H9 (cell line): ENCODE data around the gene TCF4. TPM values are rescaled to one million over a fixed set of nuclear protein-coding genes. Genes with fewer than 3 reads are reported as not detected.

Experiments
- DNase-seq: peaks from one replicate; pipeline ENCODE4 v3.0.0-alpha.2; 2017
- H2AFZ ChIP-seq: one replicate; pipeline ENCODE4 v1.6.1; 2013; ENCODE audit warnings: mild to moderate bottlenecking, low read length, control low read depth, moderate library complexity
- H2AK5ac ChIP-seq: 2 replicates; pipeline ENCODE4 v1.6.1; 2013; ENCODE audit warnings: low read length, control low read depth, mixed read lengths; ENCODE audit not compliant: insufficient read length
- H2BK120ac ChIP-seq: one replicate; pipeline ENCODE4 v1.6.1; 2013; ENCODE audit warnings: low read depth, mild to moderate bottlenecking, low read length, control low read depth, inconsistent platforms; ENCODE audit not compliant: poor library complexity, severe bottlenecking
- H2BK12ac ChIP-seq: 2 replicates; pipeline ENCODE4 v1.6.1; 2013; ENCODE audit warnings: low read length, control low read depth, mixed read lengths, low read depth; ENCODE audit not compliant: insufficient read length
- H2BK15ac ChIP-seq: 2 replicates; pipeline ENCODE4 v1.6.1; 2013; ENCODE audit warnings: low read depth, low read length, control low read depth
- H2BK20ac ChIP-seq: one replicate; pipeline ENCODE4 v1.6.1; 2013; ENCODE audit warnings: low read depth, mild to moderate bottlenecking, low read length, control low read depth, inconsistent platforms; ENCODE audit not compliant: poor library complexity, severe bottlenecking
- H2BK5ac ChIP-seq: 2 replicates; pipeline ENCODE4 v1.6.1; 2013; ENCODE audit warnings: low read length, control low read depth, mixed read lengths; ENCODE audit not compliant: insufficient read length
- H3K14ac ChIP-seq: 2 replicates; pipeline ENCODE4 v1.6.1; 2013; ENCODE audit warnings: low read length, control low read depth; ENCODE audit not compliant: insufficient read depth
- H3K18ac ChIP-seq: 2 replicates; pipeline ENCODE4 v1.6.1; 2013; ENCODE audit warnings: low read depth, mild to moderate bottlenecking, mixed read lengths, low read length, control low read depth; ENCODE audit not compliant: insufficient read length
- H3K23ac ChIP-seq: 2 replicates; pipeline ENCODE4 v1.6.1; 2013; ENCODE audit warnings: low read length, control low read depth, mixed read lengths, low read depth; ENCODE audit not compliant: insufficient read length
- H3K23me2 ChIP-seq: 2 replicates; pipeline ENCODE4 v1.6.1; 2013; ENCODE audit warnings: low read depth, mild to moderate bottlenecking, mixed read lengths, low read length, control low read depth; ENCODE audit not compliant: insufficient read length, poor library complexity, severe bottlenecking
- H3K27ac ChIP-seq: 2 replicates; pipeline ENCODE4 v1.5.1; 2013; ENCODE audit warnings: low read length, control low read depth, mixed read lengths, low read depth; ENCODE audit not compliant: insufficient read length
- H3K27me3 ChIP-seq: 2 replicates; pipeline ENCODE4 v1.6.1; 2013; ENCODE audit warnings: low read length, control low read depth, inconsistent platforms; ENCODE audit not compliant: insufficient read depth
- H3K4ac ChIP-seq: 2 replicates; pipeline ENCODE4 v1.6.1; 2013; ENCODE audit warnings: low read depth, mild to moderate bottlenecking, control low read depth, inconsistent platforms, low read length, moderate library complexity
- H3K4me1 ChIP-seq: 2 replicates; pipeline ENCODE4 v1.6.1; 2013; ENCODE audit warnings: low read length, control low read depth, inconsistent platforms; ENCODE audit not compliant: insufficient read depth
- H3K4me2 ChIP-seq: 2 replicates; pipeline ENCODE4 v1.6.1; 2013; ENCODE audit warnings: low read length, control low read depth, mixed read lengths; ENCODE audit not compliant: insufficient read length, insufficient read depth
- H3K56ac ChIP-seq: 2 replicates; pipeline ENCODE4 v1.6.1; 2013; ENCODE audit warnings: low read depth, mild to moderate bottlenecking, mixed read lengths, low read length, control low read depth; ENCODE audit not compliant: insufficient read length
- H3K79me1 ChIP-seq: 2 replicates; pipeline ENCODE4 v1.6.1; 2013; ENCODE audit warnings: low read depth, mild to moderate bottlenecking, moderate library complexity, low read length, control low read depth, inconsistent platforms; ENCODE audit not compliant: insufficient read depth, poor library complexity, severe bottlenecking
- H3K79me2 ChIP-seq: 2 replicates; pipeline ENCODE4 v1.6.1; 2013; ENCODE audit warnings: low read length, control low read depth, inconsistent platforms; ENCODE audit not compliant: insufficient read depth
- H3K9ac ChIP-seq: 2 replicates; pipeline ENCODE4 v1.6.1; 2013; ENCODE audit warnings: low read length, control low read depth, mixed read lengths; ENCODE audit not compliant: insufficient read length; ENCODE audit errors: extremely low read depth
- H3K9me3 ChIP-seq: one replicate; pipeline ENCODE4 v1.6.1; 2013; ENCODE audit warnings: low read depth, low read length, inconsistent platforms; ENCODE audit not compliant: control insufficient read depth
- H3T11ph ChIP-seq: one replicate; pipeline ENCODE4 v1.6.1; 2013; ENCODE audit warnings: mild to moderate bottlenecking, low read length, control low read depth, inconsistent platforms
- H4K20me1 ChIP-seq: one replicate; pipeline ENCODE4 v1.6.1; 2013; ENCODE audit not compliant: control insufficient read depth, insufficient read length, insufficient read depth
- H4K5ac ChIP-seq: 2 replicates; pipeline ENCODE4 v1.6.1; 2013; ENCODE audit warnings: low read depth, mild to moderate bottlenecking, mixed read lengths, low read length, control low read depth; ENCODE audit not compliant: insufficient read length
- H4K8ac ChIP-seq: replicated peaks from 2 replicates; pipeline ENCODE4 v1.6.1; 2013; ENCODE audit warnings: low read length, control low read depth, mixed read lengths, low read depth; ENCODE audit not compliant: insufficient read length
- H4K91ac ChIP-seq: 2 replicates; pipeline ENCODE4 v1.6.1; 2013; ENCODE audit warnings: low read depth, mild to moderate bottlenecking, moderate library complexity, mixed read lengths, low read length, control low read depth; ENCODE audit not compliant: insufficient read length
- H3K27ac Mint-ChIP-seq, 3 experiments: 2 replicates in 2 of 3; 3 replicates in 1 of 3; pipeline ENCODE4 v1.8.0; 2020 to 2021; ENCODE audit warnings: mixed read lengths in 3 of 3, mild to moderate bottlenecking in 1 of 3, moderate library complexity in 1 of 3
- H3K27me3 Mint-ChIP-seq: 2 replicates; pipeline ENCODE4 v1.8.0; 2021; ENCODE audit warnings: low read depth, mild to moderate bottlenecking, moderate library complexity, mixed read lengths
- H3K36me3 Mint-ChIP-seq, 3 experiments: 2 replicates in 2 of 3; 3 replicates in 1 of 3; pipeline ENCODE4 v1.8.0; 2020 to 2021; ENCODE audit warnings: low read depth in 3 of 3, mixed read lengths in 3 of 3; ENCODE audit not compliant: insufficient read depth in 1 of 3
- H3K4me1 Mint-ChIP-seq, 2 experiments: 2 replicates each; pipeline ENCODE4 v1.8.0; 2020; ENCODE audit warnings: mixed read lengths in 2 of 2
- H3K4me3 Mint-ChIP-seq, 2 experiments: 2 replicates in 1 of 2; 3 replicates in 1 of 2; pipeline ENCODE4 v1.8.0; 2020 to 2021; ENCODE audit warnings: mild to moderate bottlenecking in 2 of 2, mixed read lengths in 2 of 2, moderate library complexity in 1 of 2
- H3K9me3 Mint-ChIP-seq, 2 experiments: 2 replicates in 1 of 2; 3 replicates in 1 of 2; pipeline ENCODE4 v1.8.0; 2020; ENCODE audit warnings: mild to moderate bottlenecking in 2 of 2, mixed read lengths in 2 of 2, moderate library complexity in 1 of 2
- CTCF ChIP-seq: fragments of 200-600 bp; sonication (generic); conservative IDR thresholded peaks from 3 replicates; pipeline ENCODE4 v1.8.0; 2021; ENCODE audit warnings: antibody characterized with exemption, mild to moderate bottlenecking
- WGBS: extraction: QIAGEN DNeasy Blood & Tissue Kit; methylation state at CpG from one replicate; pipeline ENCODE4 v1.1.7; 2013; ENCODE audit warnings: missing lambda C conversion rate, low lambda C conversion rate, mixed read lengths; ENCODE audit not compliant: insufficient read length; ENCODE audit errors: extremely low coverage; 5-methylcytosine and 5-hydroxymethylcytosine counted together
- total RNA-seq: library from RNA; stranded (reverse); gene quantifications from 2 replicates; pipeline ENCODE4 v1.2.1, GENCODE V29; 2021

Gene TCF4
- total RNA-seq, 1 experiment from 2014 or later, result 99.4 TPM

- no peak overlapping the region for H3K56ac ChIP-seq
- no peak overlapping the region for H3K4me2 ChIP-seq
- no peak overlapping the region for H4K5ac ChIP-seq
- peaks cover 6% of the 10 kb centered on the region for H3K79me1 ChIP-seq
- peaks cover 29 to 40% of the 10 kb centered on the region in 2 experiments for H3K4me1 Mint-ChIP-seq
- H3K23ac ChIP-seq, result no peak overlapping the region
- H2AFZ ChIP-seq, result no peak overlapping the region
- no peak overlapping the region for H4K91ac ChIP-seq
- peaks cover 5 to 7% (median 6%) of the 10 kb centered on the region in 3 experiments; a peak in 5 of 7 replicates for H3K36me3 Mint-ChIP-seq
- H4K20me1 ChIP-seq, result no peaks in the 10 kb centered on the region
- H3K27me3 Mint-ChIP-seq, result no peaks in the 10 kb centered on the region
- H3T11ph ChIP-seq, result no peak overlapping the region
- H2AK5ac ChIP-seq, result no peak overlapping the region
- no peak overlapping the region for H2BK120ac ChIP-seq
- H3K4me3 Mint-ChIP-seq, result no peak overlapping the region
- no peaks in the 10 kb centered on the region for H3K23me2 ChIP-seq
- WGBS, result no CpG with 5 or more reads among the region's 11 CpGs
- no peak overlapping the region for H3K18ac ChIP-seq
- H3K14ac ChIP-seq, result no peak overlapping the region
- peaks cover 6% of the 10 kb centered on the region; the same call in 1 of the 2 replicates for H3K4me1 ChIP-seq
- H3K9ac ChIP-seq, result no peak overlapping the region
- H2BK20ac ChIP-seq, result no peak overlapping the region
- H2BK15ac ChIP-seq, result no peak overlapping the region
- no peak for DNase-seq
- H3K79me2 ChIP-seq, result peaks cover 15% of the 10 kb centered on the region; the same call in 1 of the 2 replicates
- no peak overlapping the region for H2BK12ac ChIP-seq
- no peak overlapping the region for H2BK5ac ChIP-seq
- no peak overlapping the region for H3K4ac ChIP-seq
- no peaks in the 10 kb centered on the region for H3K9me3 ChIP-seq
- peak overlapping the region in 2 of 3 experiments; percentile 15 to 28; a peak in 3 of 7 replicates for H3K27ac Mint-ChIP-seq
- no peaks in the 10 kb centered on the region for H3K27me3 ChIP-seq
- no peak for TF ChIP-seq CTCF
- no peaks in the 10 kb centered on the region for H3K9me3 Mint-ChIP-seq
- no peak overlapping the region for H3K27ac ChIP-seq
- no peak overlapping the region for H4K8ac ChIP-seq
Observed at GRCh38 chr18:55552526-55553189, 35.3 kb downstream of the TCF4 start.
